ENCODE data around the gene PADI6. TPM values are rescaled to one million over a fixed set of nuclear protein-coding genes. Genes with fewer than 3 reads are reported as not detected.

Gene PADI6
- total and polyA plus RNA-seq, 9 of the 15 experiments (the other 6 are each of a cell fraction or from before 2014, with no cell fraction given), result not detected

GRCh38 chr1:17339521-17339920 is 32.5 kb upstream of the PADI6 start:
- Histone ChIP-seq H3K9ac (ENCODE audit: insufficient read depth in 1 of 2, low read depth in 2 of 2, low read length in 2 of 2) (no peak overlapping the region), H4K20me1 (replicated peaks; ENCODE audit: control insufficient read depth, insufficient read depth, low read length) (peaks cover 5% of the 10 kb centered on the region; the same call in 1 of the 2 replicates), H3K36me3 (ENCODE audit: control insufficient read depth, insufficient read depth, low read length) (no peaks in the 10 kb centered on the region), H3K4me3 (no peak overlapping the region), H3K9me3 (replicated peaks; ENCODE audit: control insufficient read depth, insufficient read depth, low read depth, low read length) (no peaks in the 10 kb centered on the region), H3K4me2 (ENCODE audit: insufficient read depth, low read length) (no peak overlapping the region), H3K27me3 (ENCODE audit: control insufficient read depth in 2 of 2, insufficient read depth in 2 of 2, low read length in 2 of 2) (peaks cover 19 to 40% of the 10 kb centered on the region in 2 experiments; a peak in 4 of 5 replicates), H3K4me1 (replicated peaks in 1 of 2; ENCODE audit: control insufficient read depth in 2 of 2, insufficient read depth in 2 of 2, low read length in 2 of 2) (peaks cover 0 to 5% of the 10 kb centered on the region in 2 experiments; a peak in 2 of 5 replicates), H3K27ac (ENCODE audit: extremely low read depth, low read depth, low read length) (no peak overlapping the region), H3K9me1 (ENCODE audit: control insufficient read depth, insufficient read depth, low read length) (no peaks in the 10 kb centered on the region), H3K79me2 (ENCODE audit: control insufficient read depth, insufficient read depth, low read length) (no peaks in the 10 kb centered on the region), H2AFZ (ENCODE audit: low read depth, low read length) (no peak overlapping the region)
- no peak for DNase-seq (ENCODE audit: extremely low read depth in 1 of 4, low spot score in 3 of 4)
- in situ Hi-C loops (cut with MboI), result no loop called here
- TF ChIP-seq USF2 (CRISPR knock-in tag; IDR thresholded peaks at IDR 0.05) (0 out of 2 replicates have a peak, but pooled peaks have one; percentile 7), ZKSCAN1 (IDR thresholded peaks at IDR 0.05; ENCODE audit: low read depth, low read length) (peak; percentile 82), MCM2 (IDR thresholded peaks at IDR 0.05; ENCODE audit: low read depth) (no peak), CTCF (IDR thresholded peaks at IDR 0.05 in 2 of 3, conservative IDR thresholded peaks at IDR 0.05 in 1 of 3; ENCODE audit: insufficient read depth in 2 of 3, low read depth in 1 of 3, low read length in 3 of 3) (0 out of 6 replicates have a peak, but pooled peaks of 1 of the 3 experiments have one; percentile 8)
- CTCF ChIA-PET (ENCODE audit: low intra/inter-chr PET ratio), result interaction anchor here (0.9 kb wide), 1 partner anchor 214 kb away, joined by 3 read pairs; no protein-coding TSS in a partner anchor
- POLR2A ChIA-PET, result no interaction called here
- ATAC-seq, result no peak
- FAIRE-seq, result no peak
- no TSS peak for BruUV-seq (replicated peaks)
- intact Hi-C loops (cut with micrococcal nuclease), result loop anchor here (5.0 to 10.0 kb wide), 3 partner anchors 63 to 285 kb away; partner anchors contain the start of gene SDHB
- WGBS (ENCODE audit: insufficient coverage, low coverage, missing lambda C conversion rate), result 8% methylated on average over 7 of the region's 7 CpGs
